ENCODE measurements around the gene CCDC33.

Gene CCDC33

GRCh38 chr15:74245342-74245931, 9.3 kb downstream of the CCDC33 start:
- 1 to 9% methylated on average over 13 of the region's 36 CpGs for WGBS, 2 experiments (ENCODE audit: insufficient coverage in 2 of 2)
- H3K9me3 ChIP-seq (ENCODE audit: control insufficient read depth, low read length): no peaks in the 10 kb centered on the region
- no peak overlapping the region for H3K27ac ChIP-seq (ENCODE audit: low read depth, low read length, severe bottlenecking)
- H3K36me3 ChIP-seq (ENCODE audit: control insufficient read depth, insufficient read depth, low read length): no peaks in the 10 kb centered on the region
- H3K4me3 ChIP-seq (ENCODE audit: extremely low read depth, insufficient read depth, low read length, poor library complexity, severe bottlenecking): no peak overlapping the region
- H3K4me1 ChIP-seq (ENCODE audit: control insufficient read depth, insufficient read depth, low read length, poor library complexity, severe bottlenecking): peaks cover 25% of the 10 kb centered on the region

DNA sequence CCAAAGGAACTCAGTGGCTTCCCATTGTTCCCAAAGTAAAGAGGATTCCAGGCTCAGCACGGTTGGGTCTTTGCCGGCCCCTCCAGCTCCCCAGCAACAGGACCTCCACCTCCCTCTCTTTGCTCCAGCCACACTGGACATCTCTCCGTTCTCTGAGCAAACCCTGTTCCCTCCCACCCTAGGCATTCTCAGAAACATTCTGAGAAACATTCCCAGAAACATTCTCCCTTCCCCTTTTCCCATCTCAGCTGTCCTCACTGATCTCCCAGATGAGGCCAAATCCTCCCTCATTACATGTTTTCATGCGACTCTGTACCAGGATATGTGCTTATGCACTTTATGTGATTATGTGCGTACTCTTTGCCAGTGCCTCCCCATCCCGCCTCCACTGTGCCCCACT, 14.1 kb downstream of the CCDC33 start:
- H3K4me1 ChIP-seq (ENCODE audit: control insufficient read depth, insufficient read depth, low read length, poor library complexity, severe bottlenecking): peaks cover 17% of the 10 kb centered on the region
- H3K27ac ChIP-seq (ENCODE audit: low read depth, low read length, severe bottlenecking): no peak overlapping the region
- WGBS, 2 experiments (ENCODE audit: insufficient coverage in 2 of 2): 77 to 88% methylated on average over 3 to 4 of the region's 6 CpGs
- H3K9me3 ChIP-seq (ENCODE audit: control insufficient read depth, low read length): no peaks in the 10 kb centered on the region
- no peaks in the 10 kb centered on the region for H3K36me3 ChIP-seq (ENCODE audit: control insufficient read depth, insufficient read depth, low read length)
- no peak overlapping the region for H3K4me3 ChIP-seq (ENCODE audit: extremely low read depth, insufficient read depth, low read length, poor library complexity, severe bottlenecking)

DNA sequence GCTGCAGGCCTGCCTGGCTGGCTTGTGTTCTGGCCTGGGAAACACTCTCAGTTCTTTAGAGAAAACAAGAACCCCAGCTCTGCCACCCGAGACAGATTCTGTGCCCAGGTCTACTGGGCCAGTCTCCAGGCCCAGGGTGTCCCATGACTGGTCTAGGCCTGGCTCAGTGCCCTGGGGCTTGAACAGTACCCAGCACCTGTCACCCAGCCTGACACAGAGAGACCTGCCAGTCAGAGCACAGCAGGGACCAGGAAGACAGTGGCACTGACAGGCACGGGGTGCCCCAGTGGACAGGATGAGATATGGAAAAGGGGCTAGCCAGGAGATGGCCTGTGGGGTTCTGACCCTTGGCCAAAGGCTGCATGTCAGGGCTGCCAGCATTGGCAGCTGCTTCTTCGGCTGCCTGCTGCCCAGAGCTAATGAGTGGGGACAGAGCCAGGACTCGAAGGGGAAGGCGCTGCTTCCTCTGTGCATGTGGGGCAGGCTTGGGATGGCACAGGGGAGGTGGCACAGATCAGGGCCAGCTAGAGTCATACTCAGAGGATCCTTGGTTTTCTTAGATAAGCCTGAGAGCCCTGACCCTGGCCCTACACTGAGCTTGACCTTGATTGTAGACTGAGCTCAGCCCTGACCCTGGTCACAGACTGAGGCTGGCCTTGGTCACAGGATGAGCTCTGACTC, 15.1 kb downstream of the CCDC33 start:
- Histone ChIP-seq H3K4me1 (ENCODE audit: control insufficient read depth, insufficient read depth, low read length, poor library complexity, severe bottlenecking) (peaks cover 15% of the 10 kb centered on the region), H3K4me3 (ENCODE audit: extremely low read depth, insufficient read depth, low read length, poor library complexity, severe bottlenecking) (no peak overlapping the region), H3K27ac (ENCODE audit: low read depth, low read length, severe bottlenecking) (no peak overlapping the region), H3K36me3 (ENCODE audit: control insufficient read depth, insufficient read depth, low read length) (no peaks in the 10 kb centered on the region), H3K9me3 (ENCODE audit: control insufficient read depth, low read length) (no peaks in the 10 kb centered on the region)
- 87 to 94% methylated on average over 5 of the region's 5 CpGs for WGBS, 2 experiments (ENCODE audit: insufficient coverage in 2 of 2)

GRCh38 chr15:74252291-74252690, 16.2 kb downstream of the CCDC33 start:
- whole genome bisulfite sequencing, 2 experiments (ENCODE audit: insufficient coverage in 2 of 2): 96 to 99% methylated on average over 6 of the region's 6 CpGs
- no peak overlapping the region for H3K4me3 ChIP-seq (ENCODE audit: extremely low read depth, insufficient read depth, low read length, poor library complexity, severe bottlenecking)
- H3K4me1 ChIP-seq (ENCODE audit: control insufficient read depth, insufficient read depth, low read length, poor library complexity, severe bottlenecking): peaks cover 15% of the 10 kb centered on the region
- H3K27ac ChIP-seq (ENCODE audit: low read depth, low read length, severe bottlenecking): no peak overlapping the region
- no peaks in the 10 kb centered on the region for H3K36me3 ChIP-seq (ENCODE audit: control insufficient read depth, insufficient read depth, low read length)
- no peaks in the 10 kb centered on the region for H3K9me3 ChIP-seq (ENCODE audit: control insufficient read depth, low read length)

GRCh38 chr15:74252721-74253120, 16.6 kb downstream of the CCDC33 start:
- H3K36me3 ChIP-seq (ENCODE audit: control insufficient read depth, insufficient read depth, low read length): no peaks in the 10 kb centered on the region
- H3K27ac ChIP-seq (ENCODE audit: low read depth, low read length, severe bottlenecking): no peak overlapping the region
- H3K4me1 ChIP-seq (ENCODE audit: control insufficient read depth, insufficient read depth, low read length, poor library complexity, severe bottlenecking): peaks cover 15% of the 10 kb centered on the region
- H3K9me3 ChIP-seq (ENCODE audit: control insufficient read depth, low read length): no peaks in the 10 kb centered on the region
- 100% methylated on average over 1 of the region's 1 CpG for WGBS, 2 experiments (ENCODE audit: insufficient coverage in 2 of 2)
- no peak overlapping the region for H3K4me3 ChIP-seq (ENCODE audit: extremely low read depth, insufficient read depth, low read length, poor library complexity, severe bottlenecking)

DNA sequence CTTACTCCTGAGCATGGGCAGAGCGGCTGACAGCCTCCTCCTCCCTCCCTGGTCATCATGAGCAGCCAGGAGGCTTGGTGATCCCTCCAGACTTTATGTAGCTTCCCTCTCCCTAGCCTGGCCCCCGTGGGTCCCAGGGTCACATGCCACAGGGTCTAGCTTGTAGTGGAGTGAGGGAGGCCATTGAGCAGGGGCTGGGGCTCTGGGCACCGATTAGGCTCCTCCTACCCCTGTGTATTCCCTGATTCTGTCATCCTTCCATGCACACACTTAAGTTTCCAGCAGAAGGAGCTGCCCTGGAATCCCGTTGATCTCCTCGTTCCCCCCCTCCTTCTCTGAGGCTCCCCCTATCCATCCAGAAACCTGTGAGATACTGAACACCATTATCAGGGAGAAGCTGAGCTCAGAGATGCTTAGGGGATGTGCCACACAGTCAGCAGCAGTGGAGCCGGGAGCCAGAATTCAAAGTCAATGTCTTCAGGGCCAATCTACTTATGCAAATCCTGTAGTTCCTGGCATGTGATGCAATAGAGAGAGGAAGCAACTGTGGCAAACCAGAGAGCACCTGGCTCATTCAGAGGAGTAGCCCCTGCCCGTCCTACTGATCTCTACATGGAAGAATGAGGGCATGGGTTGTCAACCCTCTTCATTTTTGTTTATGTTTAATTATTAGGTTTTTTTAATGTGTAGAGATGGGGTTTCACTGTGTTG, 17.2 kb downstream of the CCDC33 start:
- WGBS, 2 experiments (ENCODE audit: insufficient coverage in 2 of 2): 67 to 88% methylated on average over 3 to 4 of the region's 7 CpGs

DNA sequence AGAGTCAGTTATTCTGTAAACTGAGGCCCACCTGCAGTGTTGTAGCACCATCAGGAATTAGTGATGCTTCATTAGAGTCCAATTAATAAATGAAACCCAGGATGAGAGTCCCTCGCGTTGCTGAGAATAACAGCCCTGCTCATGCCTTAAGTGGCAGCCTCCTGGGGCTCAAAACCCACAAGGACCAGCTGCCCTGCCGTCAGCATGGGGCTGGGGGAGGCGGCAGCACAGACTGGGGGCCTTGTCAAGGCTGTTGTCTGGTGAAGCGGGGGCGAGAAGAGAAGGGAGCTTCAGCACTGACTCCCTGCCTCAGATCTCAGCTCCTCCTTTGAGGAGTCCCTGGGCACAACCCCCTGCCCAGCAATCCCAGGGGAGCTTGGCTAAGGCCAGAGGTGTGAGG, 21.0 kb downstream of the CCDC33 start:
- WGBS, 2 experiments (ENCODE audit: insufficient coverage in 2 of 2): 86 to 88% methylated on average over 6 of the region's 6 CpGs
- no peaks in the 10 kb centered on the region for H3K9me3 ChIP-seq (ENCODE audit: control insufficient read depth, low read length)
- peaks cover 15% of the 10 kb centered on the region for H3K4me1 ChIP-seq (ENCODE audit: control insufficient read depth, insufficient read depth, low read length, poor library complexity, severe bottlenecking)
- H3K4me3 ChIP-seq (ENCODE audit: extremely low read depth, insufficient read depth, low read length, poor library complexity, severe bottlenecking): no peak overlapping the region
- no peak overlapping the region for H3K27ac ChIP-seq (ENCODE audit: low read depth, low read length, severe bottlenecking)
- no peaks in the 10 kb centered on the region for H3K36me3 ChIP-seq (ENCODE audit: control insufficient read depth, insufficient read depth, low read length)

More for the DNA sequence above, 17.2 kb downstream of the CCDC33 start:
- H3K4me3 ChIP-seq (ENCODE audit: extremely low read depth, insufficient read depth, low read length, poor library complexity, severe bottlenecking): no peak overlapping the region
- H3K9me3 ChIP-seq (ENCODE audit: control insufficient read depth, low read length): no peaks in the 10 kb centered on the region
- no peaks in the 10 kb centered on the region for H3K36me3 ChIP-seq (ENCODE audit: control insufficient read depth, insufficient read depth, low read length)
- H3K4me1 ChIP-seq (ENCODE audit: control insufficient read depth, insufficient read depth, low read length, poor library complexity, severe bottlenecking): peaks cover 15% of the 10 kb centered on the region
- no peak overlapping the region for H3K27ac ChIP-seq (ENCODE audit: low read depth, low read length, severe bottlenecking)

DNA sequence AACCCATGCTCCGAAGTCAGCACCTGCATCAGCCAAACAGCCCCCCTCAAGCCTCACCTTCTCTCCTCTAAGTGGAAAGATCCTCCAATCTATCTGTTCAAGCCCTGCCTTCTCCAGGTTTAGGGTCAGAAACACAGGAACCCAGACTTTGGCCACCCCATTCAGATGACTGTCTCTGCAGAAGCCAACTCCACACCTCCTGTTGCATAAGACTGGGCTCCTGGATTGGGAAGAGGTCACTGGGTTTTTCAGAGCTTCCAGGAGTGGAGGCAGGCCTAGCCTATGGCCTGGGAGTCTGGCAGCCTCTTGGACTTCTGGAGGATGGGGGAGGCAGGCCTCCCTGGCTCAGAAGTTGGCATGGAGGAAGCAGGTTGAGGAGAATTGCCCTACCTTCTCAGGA, 21.5 kb downstream of the CCDC33 start:
- Histone ChIP-seq H3K4me3 (ENCODE audit: extremely low read depth, insufficient read depth, low read length, poor library complexity, severe bottlenecking) (no peak overlapping the region), H3K9me3 (ENCODE audit: control insufficient read depth, low read length) (no peaks in the 10 kb centered on the region), H3K36me3 (ENCODE audit: control insufficient read depth, insufficient read depth, low read length) (no peaks in the 10 kb centered on the region), H3K27ac (ENCODE audit: low read depth, low read length, severe bottlenecking) (no peak overlapping the region), H3K4me1 (ENCODE audit: control insufficient read depth, insufficient read depth, low read length, poor library complexity, severe bottlenecking) (peaks cover 10% of the 10 kb centered on the region)
- 77 to 100% methylated on average over 1 of the region's 1 CpG for WGBS, 2 experiments (ENCODE audit: insufficient coverage in 2 of 2)

- Histone ChIP-seq H3K27ac (ENCODE audit: low read depth, low read length, severe bottlenecking) (no peak overlapping the region), H3K36me3 (ENCODE audit: control insufficient read depth, insufficient read depth, low read length) (no peaks in the 10 kb centered on the region), H3K4me3 (ENCODE audit: extremely low read depth, insufficient read depth, low read length, poor library complexity, severe bottlenecking) (no peak overlapping the region), H3K4me1 (ENCODE audit: control insufficient read depth, insufficient read depth, low read length, poor library complexity, severe bottlenecking) (peaks cover 3% of the 10 kb centered on the region), H3K9me3 (ENCODE audit: control insufficient read depth, low read length) (no peaks in the 10 kb centered on the region)
- 66 to 74% methylated on average over 3 to 4 of the region's 7 CpGs for WGBS, 2 experiments (ENCODE audit: insufficient coverage in 2 of 2)
Observed at GRCh38 chr15:74258456-74259291, 22.5 kb downstream of the CCDC33 start.

- no peak overlapping the region for H3K27ac ChIP-seq (ENCODE audit: low read depth, low read length, severe bottlenecking)
Observed at GRCh38 chr15:74259292-74259648, 23.1 kb downstream of the CCDC33 start.

More at GRCh38 chr15:74259292-74259648, 23.1 kb downstream of the CCDC33 start:
- Histone ChIP-seq H3K36me3 (ENCODE audit: control insufficient read depth, insufficient read depth, low read length) (no peaks in the 10 kb centered on the region), H3K4me1 (ENCODE audit: control insufficient read depth, insufficient read depth, low read length, poor library complexity, severe bottlenecking) (peaks cover 3% of the 10 kb centered on the region), H3K9me3 (ENCODE audit: control insufficient read depth, low read length) (no peaks in the 10 kb centered on the region), H3K4me3 (ENCODE audit: extremely low read depth, insufficient read depth, low read length, poor library complexity, severe bottlenecking) (no peak overlapping the region)
- 47 to 67% methylated on average over 3 of the region's 5 CpGs for WGBS, 2 experiments (ENCODE audit: insufficient coverage in 2 of 2)

All from mesodermal cell (in vitro differentiated cells).